OCI-LY1 (cell line): ENCODE data around the gene ST7.

ENCODE experiments used
- H2AFZ ChIP-seq: fragments of 200-600 bp; sonication (generic), shearing (Covaris generic); 2 replicates; pipeline ENCODE4 v1.6.0; 2014; ENCODE audit warnings: antibody characterized with exemption, mild to moderate bottlenecking, low read length
- H3F3A ChIP-seq: fragments of 200-600 bp; sonication (generic), shearing (Covaris generic); 2 replicates; pipeline ENCODE4 v1.6.0; 2014; ENCODE audit warnings: mild to moderate bottlenecking, antibody characterized with exemption, low read length, moderate library complexity; ENCODE audit not compliant: insufficient read depth
- H3K27ac ChIP-seq: fragments of 200-600 bp; sonication (generic); 2 replicates; pipeline ENCODE4 v1.5.1; 2014; ENCODE audit warnings: low read length, mixed run types, mild to moderate bottlenecking, low read depth; ENCODE audit not compliant: poor library complexity, severe bottlenecking
- H3K27me3 ChIP-seq: fragments of 200-600 bp; sonication (generic); 2 replicates; pipeline ENCODE4 v1.6.0; 2014; ENCODE audit warnings: antibody characterized with exemption, mild to moderate bottlenecking, low read length, moderate library complexity; ENCODE audit not compliant: insufficient read depth
- H3K36me3 ChIP-seq: fragments of 200-600 bp; sonication (generic); 2 replicates; pipeline ENCODE4 v1.6.1; 2014; ENCODE audit warnings: mild to moderate bottlenecking, antibody characterized with exemption, low read length, moderate library complexity, mixed read lengths; ENCODE audit not compliant: insufficient read depth
- H3K4me1 ChIP-seq: fragments of 200-600 bp; sonication (generic); 2 replicates; pipeline ENCODE4 v1.5.1; 2014; ENCODE audit warnings: mild to moderate bottlenecking, low read length, moderate library complexity; ENCODE audit not compliant: insufficient read depth, severe bottlenecking
- H3K4me2 ChIP-seq: fragments of 200-600 bp; sonication (generic), shearing (Covaris generic); 2 replicates; pipeline ENCODE4 v1.6.1; 2014; ENCODE audit warnings: low read length
- H3K4me3 ChIP-seq: fragments of 200-600 bp; sonication (generic); 2 replicates; pipeline ENCODE4 v1.5.1; 2014; ENCODE audit warnings: low read length, low read depth, mild to moderate bottlenecking, mixed read lengths; ENCODE audit not compliant: poor library complexity, severe bottlenecking
- H3K79me2 ChIP-seq: fragments of 200-600 bp; shearing (Covaris generic); 2 replicates; pipeline ENCODE4 v1.6.1; 2016; ENCODE audit warnings: mixed run types, low read length, mixed read lengths; ENCODE audit not compliant: insufficient read depth
- H3K9ac ChIP-seq: fragments of 200-600 bp; sonication (generic), shearing (Covaris generic); 2 replicates; pipeline ENCODE4 v1.6.1; 2014; ENCODE audit warnings: mild to moderate bottlenecking, low read length, mixed read lengths
- H3K9me2 ChIP-seq: fragments of 200-600 bp; sonication (generic), shearing (Covaris generic); 2 replicates; pipeline ENCODE4 v1.6.1; 2014; ENCODE audit warnings: low read depth, mild to moderate bottlenecking, low read length, mixed read lengths
- H3K9me3 ChIP-seq: fragments of 200-600 bp; shearing (Covaris generic); 2 replicates; pipeline ENCODE4 v1.6.1; 2014; ENCODE audit warnings: low read length, mixed read lengths
- H4K20me1 ChIP-seq: fragments of 200-600 bp; sonication (generic), shearing (Covaris generic); 2 replicates; pipeline ENCODE4 v1.6.0; 2016; ENCODE audit warnings: mild to moderate bottlenecking, low read length; ENCODE audit not compliant: insufficient read depth
- EZH2 ChIP-seq: fragments of 200-600 bp; sonication (generic), shearing (Covaris generic); IDR thresholded peaks from 2 replicates; pipeline ENCODE4 v1.8.0; 2017; ENCODE audit warnings: borderline replicate concordance, mixed run types, mild to moderate bottlenecking, antibody characterized with exemption, low read length, moderate library complexity, mixed read lengths
- TF ChIP-seq, protein P1 (sequence below): fragments of 200-600 bp; sonication (generic), shearing (Covaris generic); IDR thresholded peaks from 2 replicates; pipeline ENCODE4 v1.5.1; 2017; ENCODE audit warnings: mild to moderate bottlenecking, antibody characterized with exemption, low read length, moderate library complexity, mixed read lengths

The ST7 gene

DNA sequence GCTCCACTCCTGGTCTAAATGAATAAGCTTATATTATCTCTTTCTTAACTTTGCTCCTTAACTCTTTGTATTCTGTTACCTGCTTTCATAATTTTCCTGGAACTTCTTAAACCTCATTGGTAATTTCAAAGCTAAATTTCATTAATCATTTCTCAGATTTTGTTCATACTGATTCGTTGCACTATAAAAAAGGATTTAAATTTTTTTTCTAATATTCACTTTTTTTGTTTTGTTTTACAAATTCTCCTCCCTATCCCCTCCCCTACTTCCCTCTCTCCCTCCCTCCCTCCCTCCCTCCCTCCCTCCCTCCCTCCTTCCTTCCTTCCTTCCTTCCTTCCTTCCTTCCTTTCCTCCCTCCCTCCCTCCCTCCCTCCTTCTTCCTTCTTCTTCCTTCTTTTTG lies 14.7 kb downstream of the ST7 start:
- Histone ChIP-seq H4K20me1 (no peaks in the 10 kb centered on the region), H3K4me1 (no peaks in the 10 kb centered on the region), H3K9ac (no peak overlapping the region), H3K36me3 (no peaks in the 10 kb centered on the region), H3K27ac (no peak overlapping the region), H3F3A (no peaks in the 10 kb centered on the region), H3K9me2 (no peaks in the 10 kb centered on the region), H3K27me3 (no peaks in the 10 kb centered on the region), H3K9me3 (no peaks in the 10 kb centered on the region), H2AFZ (no peak overlapping the region), H3K79me2 (no peaks in the 10 kb centered on the region), H3K4me2 (no peak overlapping the region), H3K4me3 (no peak overlapping the region)
- no peak for TF ChIP-seq EZH2
- TF ChIP-seq, protein P1, sequence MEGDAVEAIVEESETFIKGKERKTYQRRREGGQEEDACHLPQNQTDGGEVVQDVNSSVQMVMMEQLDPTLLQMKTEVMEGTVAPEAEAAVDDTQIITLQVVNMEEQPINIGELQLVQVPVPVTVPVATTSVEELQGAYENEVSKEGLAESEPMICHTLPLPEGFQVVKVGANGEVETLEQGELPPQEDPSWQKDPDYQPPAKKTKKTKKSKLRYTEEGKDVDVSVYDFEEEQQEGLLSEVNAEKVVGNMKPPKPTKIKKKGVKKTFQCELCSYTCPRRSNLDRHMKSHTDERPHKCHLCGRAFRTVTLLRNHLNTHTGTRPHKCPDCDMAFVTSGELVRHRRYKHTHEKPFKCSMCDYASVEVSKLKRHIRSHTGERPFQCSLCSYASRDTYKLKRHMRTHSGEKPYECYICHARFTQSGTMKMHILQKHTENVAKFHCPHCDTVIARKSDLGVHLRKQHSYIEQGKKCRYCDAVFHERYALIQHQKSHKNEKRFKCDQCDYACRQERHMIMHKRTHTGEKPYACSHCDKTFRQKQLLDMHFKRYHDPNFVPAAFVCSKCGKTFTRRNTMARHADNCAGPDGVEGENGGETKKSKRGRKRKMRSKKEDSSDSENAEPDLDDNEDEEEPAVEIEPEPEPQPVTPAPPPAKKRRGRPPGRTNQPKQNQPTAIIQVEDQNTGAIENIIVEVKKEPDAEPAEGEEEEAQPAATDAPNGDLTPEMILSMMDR = no peak

DNA sequence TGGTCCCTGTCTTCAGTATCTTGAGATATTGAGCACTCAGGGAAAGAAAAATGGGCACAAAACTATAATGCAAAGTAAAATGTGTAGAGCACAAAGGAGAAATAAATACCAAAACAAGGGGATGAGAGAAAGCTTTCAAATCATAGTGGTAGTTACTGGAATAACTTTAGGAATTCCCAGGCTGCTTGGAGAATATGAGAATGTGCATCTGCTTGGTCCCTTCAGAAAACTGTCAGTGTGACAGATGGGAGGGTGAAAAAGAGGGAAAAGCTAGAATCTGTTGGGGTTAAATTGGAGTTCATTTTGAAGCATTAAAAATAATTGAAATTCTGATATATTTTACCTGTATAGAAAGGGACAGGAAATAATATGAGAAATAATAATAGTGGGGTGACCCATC lies 15.3 kb downstream of the ST7 start:
- Histone ChIP-seq H3K27ac (no peak overlapping the region), H2AFZ (no peak overlapping the region), H3K9ac (no peak overlapping the region), H3K9me3 (no peaks in the 10 kb centered on the region), H3K4me2 (no peak overlapping the region), H3F3A (no peaks in the 10 kb centered on the region), H3K9me2 (no peaks in the 10 kb centered on the region), H3K4me1 (no peaks in the 10 kb centered on the region), H3K79me2 (no peaks in the 10 kb centered on the region), H3K4me3 (no peak overlapping the region), H3K27me3 (no peaks in the 10 kb centered on the region), H4K20me1 (no peaks in the 10 kb centered on the region), H3K36me3 (no peaks in the 10 kb centered on the region)
- TF ChIP-seq EZH2 = no peak
- TF ChIP-seq, protein P1 = no peak

DNA sequence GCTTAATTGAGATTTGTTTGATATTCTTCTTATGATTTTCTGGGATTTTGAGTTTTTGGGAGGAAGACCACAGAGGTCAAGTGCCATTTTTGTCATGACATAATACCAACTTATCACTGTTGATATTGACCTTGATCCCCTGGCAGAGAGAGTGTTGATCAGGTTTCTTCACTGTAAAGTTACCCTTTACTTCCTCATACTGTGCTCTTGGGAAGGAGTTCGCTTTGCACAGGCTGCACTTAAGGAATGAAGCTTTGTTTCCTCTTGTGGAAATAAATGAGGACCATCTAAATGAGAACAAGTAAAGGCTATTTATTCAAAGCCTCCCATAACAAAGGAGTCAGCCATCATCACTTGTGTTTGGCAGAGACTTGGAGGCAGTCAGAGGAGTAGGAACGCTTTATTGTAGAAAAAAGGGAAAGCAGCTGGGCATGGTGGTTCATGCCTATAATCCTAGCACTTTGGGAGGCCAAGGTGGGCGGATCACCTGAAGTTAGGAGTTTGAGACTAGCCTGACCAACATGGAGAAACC lies 16.1 kb downstream of the ST7 start:
- no peaks in the 10 kb centered on the region for H3K36me3 ChIP-seq
- TF ChIP-seq, protein P1 = no peak
- TF ChIP-seq EZH2 = no peak
- H3K27me3 ChIP-seq = no peaks in the 10 kb centered on the region
- H3K4me2 ChIP-seq = no peak overlapping the region
- H3K9me2 ChIP-seq = no peaks in the 10 kb centered on the region
- no peak overlapping the region for H2AFZ ChIP-seq
- no peaks in the 10 kb centered on the region for H3K4me1 ChIP-seq
- no peak overlapping the region for H3K27ac ChIP-seq
- H3K9me3 ChIP-seq = no peaks in the 10 kb centered on the region
- H3K79me2 ChIP-seq = no peaks in the 10 kb centered on the region
- H3K4me3 ChIP-seq = no peak overlapping the region
- H3F3A ChIP-seq = no peaks in the 10 kb centered on the region
- no peak overlapping the region for H3K9ac ChIP-seq
- H4K20me1 ChIP-seq = no peaks in the 10 kb centered on the region
